ENCODE results near the gene BACH2. TPM values are rescaled to one million over a fixed set of nuclear protein-coding genes. Genes with fewer than 3 reads are reported as not detected.

BACH2 gene
- polyA plus RNA-seq, 6 donors from 2014 or later: 31.0 to 130 (median 78.4) TPM

DNA sequence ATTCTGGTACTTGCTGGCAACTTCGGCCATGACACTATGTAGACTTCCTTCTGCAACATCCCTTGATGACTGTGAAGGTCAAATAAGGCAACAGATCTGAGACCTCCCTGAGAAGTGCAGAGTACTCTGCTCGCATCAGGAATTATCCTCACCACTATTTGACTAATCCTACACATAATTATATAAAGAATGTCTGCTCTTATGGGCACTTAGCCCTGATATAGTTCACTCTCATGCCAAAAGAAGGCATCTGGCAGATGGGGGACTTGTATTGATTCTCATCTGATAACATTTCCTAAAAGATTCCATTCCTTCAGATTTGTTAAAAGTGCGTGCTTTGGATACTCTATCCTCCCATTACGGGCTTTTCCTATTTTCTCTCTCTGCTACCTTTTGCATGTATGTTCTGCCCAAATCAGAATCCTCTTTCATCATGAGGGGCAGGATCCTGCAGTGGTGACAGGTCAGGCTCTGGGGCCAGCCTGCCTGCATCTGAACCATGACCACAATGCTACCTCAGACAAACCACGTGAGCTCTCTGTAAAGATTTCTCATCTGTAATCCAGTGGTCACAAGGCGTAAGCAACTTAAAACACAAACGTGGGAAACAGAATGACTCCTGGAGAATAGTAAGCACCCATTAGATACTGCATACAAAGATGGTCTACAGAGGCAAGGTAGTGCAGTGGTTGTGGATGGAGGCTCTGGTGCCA, 268.4 kb downstream of the BACH2 start:
- Mint-ChIP-seq H3K27ac (peak overlapping the region in 3 of 6 donors; percentile 66 to 80 (median 79)), H3K4me3 (peak overlapping the region in 1 of 8 donors; percentile 43), H3K4me1 (peaks cover 57 to 72% (median 64%) of the 10 kb centered on the region in 3 donors), H3K27me3 (no peaks in the 10 kb centered on the region), H3K36me3 (peaks cover 8 to 36% of the 10 kb centered on the region in 2 donors), H3K9me3 (peaks cover 0 to 4% (median under 1%) of the 10 kb centered on the region in 7 donors)
- ATAC-seq (ENCODE audit: low read depth in 2 of 2) (no peak), DNase-seq (no peak)

DNA sequence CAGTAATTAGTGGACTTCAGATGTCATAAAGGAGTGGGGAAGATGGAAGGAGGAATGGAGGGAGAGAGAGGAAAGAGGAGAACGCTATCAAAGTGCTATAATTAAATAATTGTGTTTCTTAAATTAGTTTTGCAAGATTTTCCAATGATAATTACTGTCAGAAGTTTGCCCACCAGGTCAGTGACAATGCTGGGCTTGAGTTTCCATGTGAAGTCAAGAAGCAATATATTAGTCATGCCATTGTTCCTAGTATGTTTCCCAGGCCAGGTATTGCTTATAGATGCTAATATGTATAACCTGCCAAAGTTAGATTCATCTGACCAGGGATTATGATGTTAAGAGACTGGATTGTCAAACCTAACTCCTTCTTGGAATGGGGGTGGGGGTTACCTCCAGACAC, 270.4 kb downstream of the BACH2 start:
- DNase-seq: no peak
- no peak for ATAC-seq (ENCODE audit: low read depth in 2 of 2)
- Mint-ChIP-seq H3K9me3 (no peaks in the 10 kb centered on the region), H3K27ac (peak overlapping the region; percentile 44 to 94 (median 70)), H3K27me3 (no peaks in the 10 kb centered on the region), H3K36me3 (peaks cover 8 to 36% of the 10 kb centered on the region in 2 donors), H3K4me3 (no peak overlapping the region), H3K4me1 (peaks cover 63 to 83% (median 72%) of the 10 kb centered on the region in 3 donors)

DNA sequence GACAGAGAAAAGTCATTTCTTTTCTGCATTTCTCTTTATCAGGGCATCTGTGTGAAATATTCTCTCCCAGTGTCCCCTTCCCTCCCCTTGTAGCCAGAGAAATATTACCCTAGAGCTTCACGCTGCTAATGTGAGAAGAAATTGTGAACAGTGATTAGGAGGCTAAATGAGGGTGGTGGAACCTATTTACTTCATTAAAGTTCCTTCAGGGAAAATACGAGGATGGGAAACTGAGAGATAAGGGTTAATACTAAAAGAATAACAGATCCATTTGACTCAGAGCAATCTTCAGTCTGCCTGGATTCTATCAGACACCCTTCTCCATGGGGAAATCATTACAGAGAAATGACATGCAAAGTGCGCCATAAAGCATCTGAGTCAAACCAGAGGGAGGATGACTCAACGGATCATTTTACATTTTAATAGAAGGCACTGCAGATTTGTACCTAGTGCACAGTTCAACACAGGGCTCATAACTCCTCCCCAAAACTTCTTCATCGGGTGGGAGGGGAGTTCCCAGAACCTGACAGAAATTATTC, 271.1 kb downstream of the BACH2 start:
- peaks cover 8 to 39% of the 10 kb centered on the region in 2 donors for H3K36me3 Mint-ChIP-seq
- no peak for DNase-seq
- H3K27me3 Mint-ChIP-seq: no peaks in the 10 kb centered on the region
- no peaks in the 10 kb centered on the region for H3K9me3 Mint-ChIP-seq
- H3K4me1 Mint-ChIP-seq: peaks cover 69 to 89% (median 74%) of the 10 kb centered on the region in 3 donors
- no peak overlapping the region for H3K4me3 Mint-ChIP-seq
- ATAC-seq (ENCODE audit: low read depth in 2 of 2): peak in 1 of 2 donors; percentile 30
- peak overlapping the region in 5 of 6 donors; percentile 7 to 92 (median 64) for H3K27ac Mint-ChIP-seq

DNA sequence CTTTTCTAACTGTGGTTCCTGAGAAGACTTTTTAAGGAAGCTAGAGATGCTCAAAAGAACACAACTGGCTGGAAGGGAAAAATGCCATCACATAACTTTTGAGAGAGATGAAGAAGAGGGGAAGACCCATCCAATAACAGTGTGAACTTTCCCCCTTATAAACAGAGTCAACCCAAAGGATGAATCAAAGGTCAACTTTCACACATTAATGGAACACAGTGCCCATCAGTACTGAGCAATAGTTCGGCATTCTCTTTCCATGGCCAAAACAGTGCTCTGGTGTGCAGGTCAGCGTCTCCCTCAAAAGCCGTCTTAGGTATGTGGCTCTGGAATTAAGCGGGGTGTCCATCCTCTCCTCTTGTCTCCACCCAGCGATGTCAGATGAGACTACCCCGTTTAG, 272.0 kb downstream of the BACH2 start:
- Mint-ChIP-seq H3K4me3 (peak overlapping the region in 1 of 8 donors; percentile 55), H3K27me3 (no peaks in the 10 kb centered on the region), H3K27ac (peak overlapping the region in 4 of 6 donors; percentile 53 to 81 (median 62)), H3K4me1 (peaks cover 71 to 90% (median 76%) of the 10 kb centered on the region in 3 donors), H3K9me3 (no peaks in the 10 kb centered on the region), H3K36me3 (peaks cover 8 to 38% of the 10 kb centered on the region in 2 donors)
- DNase-seq (no peak), ATAC-seq (ENCODE audit: low read depth in 2 of 2) (no peak)

DNA sequence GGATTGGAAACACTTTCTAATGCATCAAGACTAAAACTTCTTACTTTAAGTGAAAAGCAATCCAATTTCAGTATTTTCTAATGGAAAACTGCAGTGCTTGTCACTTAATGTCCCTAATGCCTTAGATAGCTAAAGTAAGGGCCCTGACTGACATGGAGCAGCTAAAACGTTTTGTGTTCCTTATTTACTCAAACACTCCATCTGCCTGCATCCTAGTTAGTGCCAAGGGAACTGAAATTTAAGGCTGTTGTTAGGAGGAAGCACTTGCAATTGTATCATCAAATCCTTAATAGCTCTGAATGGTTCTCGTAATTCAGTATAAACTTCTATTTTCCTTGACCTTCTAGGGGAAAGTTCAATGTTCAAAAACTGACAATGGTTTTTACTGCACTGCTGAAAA, 274.9 kb downstream of the BACH2 start:
- DNase-seq (no peak), ATAC-seq (ENCODE audit: low read depth in 2 of 2) (no peak)
- Mint-ChIP-seq H3K4me3 (no peak overlapping the region), H3K4me1 (peaks cover 60 to 80% (median 75%) of the 10 kb centered on the region in 3 donors), H3K9me3 (no peaks in the 10 kb centered on the region), H3K27ac (no peak overlapping the region), H3K36me3 (peaks cover 18 to 38% of the 10 kb centered on the region in 2 donors), H3K27me3 (no peaks in the 10 kb centered on the region)

DNA sequence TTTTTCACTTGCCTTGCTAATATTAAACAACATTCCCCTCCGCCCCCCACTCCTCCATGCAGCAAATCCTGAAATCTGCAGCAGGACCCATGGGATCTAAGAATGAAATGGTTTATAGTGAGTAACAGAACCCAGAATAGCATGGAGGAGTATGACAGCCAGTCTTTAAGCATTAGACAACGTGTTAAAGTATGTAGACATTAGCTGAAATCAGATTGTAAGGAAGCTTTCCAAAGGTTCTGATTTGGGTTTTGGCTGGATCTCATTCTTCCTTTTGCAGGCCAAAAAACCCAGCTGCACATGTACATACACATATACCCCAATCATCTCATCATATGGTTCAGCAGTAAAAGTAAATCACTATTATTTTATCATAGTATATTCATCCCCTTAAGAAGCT, 275.9 kb downstream of the BACH2 start:
- Mint-ChIP-seq H3K9me3 (no peaks in the 10 kb centered on the region), H3K27ac (peak overlapping the region in 5 of 6 donors; percentile 7 to 70 (median 49)), H3K27me3 (no peaks in the 10 kb centered on the region), H3K4me3 (peak overlapping the region in 1 of 8 donors; percentile 49), H3K36me3 (peaks cover 22 to 38% of the 10 kb centered on the region in 2 donors), H3K4me1 (peaks cover 57 to 73% (median 67%) of the 10 kb centered on the region in 3 donors)
- ATAC-seq (ENCODE audit: low read depth in 2 of 2): no peak
- DNase-seq: no peak

DNA sequence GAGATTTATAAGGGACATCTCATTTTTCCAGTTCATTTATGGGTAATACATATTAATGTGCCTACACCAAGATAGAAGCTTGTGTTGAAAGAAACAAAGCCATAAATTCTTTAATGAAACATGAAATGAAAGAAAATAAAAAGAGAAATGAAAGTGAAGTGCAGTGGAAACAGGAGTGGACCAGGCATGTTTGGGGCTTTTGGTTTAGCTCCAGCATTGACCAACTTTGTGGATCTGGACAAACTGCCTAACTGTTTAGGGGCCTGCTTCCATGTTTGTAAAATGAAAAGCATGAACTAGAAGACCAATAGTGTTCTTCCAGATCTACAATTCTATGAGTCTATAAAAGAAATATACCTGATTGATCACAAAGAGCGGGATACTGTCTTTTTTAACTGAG, 277.4 kb downstream of the BACH2 start:
- DNase-seq: no peak
- no peaks in the 10 kb centered on the region for H3K9me3 Mint-ChIP-seq
- H3K27me3 Mint-ChIP-seq: no peaks in the 10 kb centered on the region
- peak overlapping the region in 3 of 6 donors; percentile 59 to 80 (median 65) for H3K27ac Mint-ChIP-seq
- peak; percentile 34 to 41 for ATAC-seq (ENCODE audit: low read depth in 2 of 2)
- H3K4me3 Mint-ChIP-seq: peak overlapping the region in 4 of 8 donors; percentile 16 to 59 (median 47)
- peaks cover 46 to 61% (median 52%) of the 10 kb centered on the region in 3 donors for H3K4me1 Mint-ChIP-seq
- H3K36me3 Mint-ChIP-seq: peaks cover 22 to 32% of the 10 kb centered on the region in 2 donors

DNA sequence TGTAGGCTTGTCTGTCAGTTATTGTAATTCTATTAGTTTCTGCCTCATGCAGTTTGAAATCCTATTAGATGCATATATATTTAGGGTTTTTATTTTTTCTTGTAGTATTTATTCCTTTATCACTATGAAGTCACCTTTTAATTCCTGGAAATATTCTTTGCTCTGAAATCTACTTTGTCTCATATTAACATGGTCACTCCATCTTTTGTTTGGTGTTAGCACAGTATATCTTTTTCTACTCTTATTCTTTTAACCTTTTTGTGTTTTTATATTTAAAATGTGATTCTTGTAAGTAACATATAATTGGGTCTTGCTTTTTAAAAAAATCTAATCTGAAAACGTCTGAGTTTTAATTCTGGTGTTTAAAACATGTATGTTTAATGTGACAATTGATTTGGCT, 280.8 kb downstream of the BACH2 start:
- H3K4me3 Mint-ChIP-seq: no peak overlapping the region
- peaks cover 22 to 26% of the 10 kb centered on the region in 2 donors for H3K36me3 Mint-ChIP-seq
- peak overlapping the region in 3 of 6 donors; percentile 2 to 79 (median 3) for H3K27ac Mint-ChIP-seq
- H3K27me3 Mint-ChIP-seq: no peaks in the 10 kb centered on the region
- no peak for DNase-seq
- H3K4me1 Mint-ChIP-seq: peaks cover 32 to 41% (median 41%) of the 10 kb centered on the region in 3 donors
- no peak for ATAC-seq (ENCODE audit: low read depth in 2 of 2)
- H3K9me3 Mint-ChIP-seq: no peaks in the 10 kb centered on the region

DNA sequence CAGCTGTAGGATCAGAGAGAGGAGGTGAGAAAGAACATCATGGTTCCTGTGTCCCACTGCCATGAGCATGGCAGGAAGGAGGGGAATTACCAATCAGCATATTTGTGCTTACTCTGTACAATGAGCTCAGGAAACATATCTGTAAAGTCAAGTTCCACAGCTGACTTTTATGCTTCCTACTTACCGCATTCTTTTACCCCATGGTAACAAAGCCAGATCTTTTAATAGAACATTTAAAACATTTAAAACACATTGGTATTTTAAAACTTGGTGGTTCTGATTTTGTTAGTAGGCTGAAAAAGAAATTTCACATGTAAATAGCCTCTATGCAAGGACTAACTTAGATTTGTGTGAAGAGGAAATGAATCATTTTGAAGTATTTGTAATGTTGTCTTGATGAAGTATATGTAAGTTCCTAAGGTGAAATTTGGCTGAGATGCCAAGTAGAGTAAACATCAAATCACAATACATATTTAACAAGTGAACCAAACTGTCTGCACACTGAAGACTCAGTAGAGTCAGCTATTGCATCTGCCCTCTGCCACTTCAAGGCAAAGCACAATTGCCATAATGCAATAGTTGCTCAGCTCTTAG, 287.6 kb downstream of the BACH2 start:
- H3K27ac Mint-ChIP-seq: peak overlapping the region in 5 of 6 donors; percentile 57 to 83 (median 76)
- peaks cover 15 to 21% (median 17%) of the 10 kb centered on the region in 3 donors for H3K4me1 Mint-ChIP-seq
- H3K4me3 Mint-ChIP-seq: no peak overlapping the region
- H3K36me3 Mint-ChIP-seq: peaks cover 22 to 25% of the 10 kb centered on the region in 2 donors
- DNase-seq (no peak), ATAC-seq (ENCODE audit: low read depth in 2 of 2) (peak in 1 of 2 donors; percentile 32)
- H3K9me3 Mint-ChIP-seq: no peaks in the 10 kb centered on the region
- no peaks in the 10 kb centered on the region for H3K27me3 Mint-ChIP-seq

DNA sequence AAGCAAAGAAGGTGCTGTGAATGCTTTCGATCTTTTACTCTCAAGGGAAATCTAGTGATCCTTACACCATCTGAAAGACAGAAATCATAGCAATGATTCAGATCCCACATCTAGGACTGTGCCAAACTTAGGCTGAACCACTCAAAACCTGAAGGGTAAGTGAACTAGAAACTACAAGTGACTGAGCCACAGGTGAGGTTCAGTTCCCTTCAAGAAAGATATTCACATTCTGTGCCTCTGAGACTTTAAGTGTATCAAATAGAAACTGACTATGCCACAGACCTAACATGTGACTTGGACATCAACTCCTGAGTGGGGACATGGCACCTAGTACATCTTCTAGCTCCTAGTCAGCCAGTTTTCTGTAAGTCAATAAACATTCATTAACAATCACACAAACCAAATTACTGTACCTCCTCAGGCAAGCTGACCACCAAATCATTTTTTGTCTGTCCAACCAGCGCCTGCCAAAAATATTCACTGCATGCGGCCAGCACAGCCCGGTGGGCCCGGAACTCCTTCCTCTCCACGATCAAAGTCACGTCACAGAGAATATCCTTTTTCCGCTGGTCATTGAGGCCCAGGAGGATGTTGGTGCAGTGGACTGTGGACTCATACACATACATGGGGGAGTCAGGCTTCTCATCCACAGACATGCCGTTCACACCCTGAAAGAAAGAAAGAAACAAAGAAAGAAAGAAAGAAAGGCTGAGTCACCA, 288.3 kb downstream of the BACH2 start:
- peaks cover 22 to 25% of the 10 kb centered on the region in 2 donors for H3K36me3 Mint-ChIP-seq
- peak in 1 of 2 donors; percentile 10 for ATAC-seq (ENCODE audit: low read depth in 2 of 2)
- peak overlapping the region in 5 of 6 donors; percentile 57 to 83 (median 76) for H3K27ac Mint-ChIP-seq
- DNase-seq: no peak
- H3K27me3 Mint-ChIP-seq: no peaks in the 10 kb centered on the region
- no peak overlapping the region for H3K4me3 Mint-ChIP-seq
- no peaks in the 10 kb centered on the region for H3K9me3 Mint-ChIP-seq
- H3K4me1 Mint-ChIP-seq: peaks cover 15 to 21% (median 17%) of the 10 kb centered on the region in 3 donors

DNA sequence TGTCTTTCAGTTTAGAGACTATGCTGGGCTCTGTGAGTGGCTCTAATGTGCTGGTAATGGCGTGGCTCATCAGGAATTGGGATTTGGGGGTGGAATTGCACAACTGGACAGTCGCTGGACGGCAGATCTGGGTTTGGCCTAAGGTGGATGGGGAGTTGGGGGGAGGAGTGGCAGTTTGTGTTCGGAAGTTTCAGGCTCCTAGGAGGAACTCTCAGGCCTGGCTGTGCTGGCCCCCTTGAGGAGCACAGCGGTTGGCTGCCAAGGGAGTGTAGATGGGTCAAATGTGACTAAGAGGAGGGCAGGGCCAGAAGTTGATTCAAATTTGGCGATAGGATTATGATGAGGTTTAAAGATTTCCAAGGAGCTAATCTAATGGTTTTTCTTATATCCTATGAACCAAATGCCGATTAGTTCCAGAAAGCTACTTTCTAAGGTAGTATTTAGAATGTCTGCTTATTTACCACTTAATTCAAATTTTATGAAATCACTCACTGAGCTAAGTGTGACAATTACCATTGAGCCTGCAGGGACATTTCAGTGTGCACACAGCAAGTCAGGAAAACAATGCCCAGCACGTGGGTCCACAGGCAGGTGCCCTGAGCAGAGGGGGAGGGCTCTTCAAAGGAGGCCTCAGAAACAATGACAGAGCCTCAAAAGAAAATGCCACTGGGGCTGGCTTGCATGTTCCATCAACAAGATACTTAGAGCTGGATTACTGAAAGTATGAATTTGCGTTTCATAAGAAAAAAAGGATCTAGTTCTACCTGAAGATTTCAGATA, 291.4 kb downstream of the BACH2 start:
- peak overlapping the region in 2 of 8 donors; percentile 21 to 22 for H3K4me3 Mint-ChIP-seq
- peaks cover 8 to 11% (median 10%) of the 10 kb centered on the region in 3 donors for H3K4me1 Mint-ChIP-seq
- no peak for DNase-seq
- peak overlapping the region in 5 of 6 donors; percentile 38 to 90 (median 67) for H3K27ac Mint-ChIP-seq
- H3K36me3 Mint-ChIP-seq: peaks cover 18 to 22% of the 10 kb centered on the region in 2 donors
- no peaks in the 10 kb centered on the region for H3K9me3 Mint-ChIP-seq
- H3K27me3 Mint-ChIP-seq: no peaks in the 10 kb centered on the region
- ATAC-seq (ENCODE audit: low read depth in 2 of 2): no peak

DNA sequence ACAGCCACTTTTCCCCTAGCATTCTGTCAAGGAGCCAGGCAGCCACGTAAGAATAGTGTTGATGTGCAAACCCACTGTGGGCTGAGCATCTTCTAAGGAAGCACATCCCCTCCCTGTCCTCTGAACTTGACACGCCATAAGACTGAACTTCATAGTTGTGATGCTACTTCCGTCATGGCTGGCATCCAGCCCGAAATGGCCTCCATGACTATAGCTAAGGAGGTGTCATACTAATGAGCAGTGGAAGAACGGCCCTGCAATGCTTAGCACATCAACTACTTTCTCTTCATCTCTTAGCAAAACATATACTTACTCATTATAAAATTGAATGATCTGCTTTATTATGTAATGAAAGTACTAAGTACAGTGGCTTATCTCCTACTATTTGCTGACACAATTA, 292.1 kb downstream of the BACH2 start:
- peaks cover 9 to 11% (median 10%) of the 10 kb centered on the region in 3 donors for H3K4me1 Mint-ChIP-seq
- peak overlapping the region in 2 of 8 donors; percentile 15 to 35 for H3K4me3 Mint-ChIP-seq
- ATAC-seq (ENCODE audit: low read depth in 2 of 2): no peak
- H3K27me3 Mint-ChIP-seq: no peaks in the 10 kb centered on the region
- H3K9me3 Mint-ChIP-seq: no peaks in the 10 kb centered on the region
- H3K36me3 Mint-ChIP-seq: peaks cover 16 to 22% of the 10 kb centered on the region in 2 donors
- peak overlapping the region in 4 of 6 donors; percentile 67 to 87 (median 67) for H3K27ac Mint-ChIP-seq
- no peak for DNase-seq
